Body of pancreas (tissue), 4 donors: Measurements from ENCODE around the gene ALOX5AP.

Source experiments
- CTCF ChIP-seq, 7 experiments: fragments of 450-650 bp in 4 of 7; fragments of 200-600 bp in 3 of 7; sonication (generic) in 3 of 7; IDR thresholded peaks; one replicate each; pipeline ENCODE4 v1.5.1; 2016 to 2019; ENCODE audit warnings: antibody characterized with exemption in 7 of 7
- POLR2A ChIP-seq, 3 donors: fragments of 450-650 bp; IDR thresholded peaks; one replicate each; pipeline ENCODE4 v1.6.1; 2016; ENCODE audit warnings: antibody characterized with exemption in 3 of 3, mild to moderate bottlenecking in 2 of 3

GRCh38 chr13:30803749-30804148 lies 68.4 kb downstream of the ALOX5AP start:
- TF ChIP-seq CTCF (IDR thresholded peaks at IDR 0.05) (no peak), POLR2A (IDR thresholded peaks at IDR 0.05) (no peak)
